Hepatocyte (in vitro differentiated cells): ENCODE data around the gene OTULIN.

ENCODE experiments used
- CTCF ChIP-seq: fragments of 200-600 bp; sonication (generic); IDR thresholded peaks from 2 replicates; pipeline ENCODE4 v1.5.1; 2016; ENCODE audit warnings: antibody characterized with exemption, mild to moderate bottlenecking; ENCODE audit not compliant: poor library complexity
- EZH2phosphoT487 ChIP-seq: fragments of 200-600 bp; sonication (generic); IDR thresholded peaks from one replicate; pipeline ENCODE4 v1.6.1; 2018; ENCODE audit warnings: antibody characterized with exemption, mild to moderate bottlenecking, low read depth, moderate library complexity; ENCODE audit not compliant: unreplicated experiment, severe bottlenecking

GRCh38 chr5:14656898-14657297 lies 7.6 kb upstream of the OTULIN start:
- TF ChIP-seq EZH2phosphoT487 (no peak), CTCF (no peak)
